NCI-H128 (cell line): ENCODE measurements around the gene ACER3.
"Not testable (repeated sequence)": the region's sequence is repeated elsewhere in the genome, so short reads cannot be mapped to it uniquely, and the experiment has no call there.

Experiments used
- DNase-seq: peaks from one replicate; lab custom pipeline; 2025; ENCODE audit not compliant: unreplicated experiment; lab: John Stamatoyannopoulos, UW

ACER3 gene

DNA sequence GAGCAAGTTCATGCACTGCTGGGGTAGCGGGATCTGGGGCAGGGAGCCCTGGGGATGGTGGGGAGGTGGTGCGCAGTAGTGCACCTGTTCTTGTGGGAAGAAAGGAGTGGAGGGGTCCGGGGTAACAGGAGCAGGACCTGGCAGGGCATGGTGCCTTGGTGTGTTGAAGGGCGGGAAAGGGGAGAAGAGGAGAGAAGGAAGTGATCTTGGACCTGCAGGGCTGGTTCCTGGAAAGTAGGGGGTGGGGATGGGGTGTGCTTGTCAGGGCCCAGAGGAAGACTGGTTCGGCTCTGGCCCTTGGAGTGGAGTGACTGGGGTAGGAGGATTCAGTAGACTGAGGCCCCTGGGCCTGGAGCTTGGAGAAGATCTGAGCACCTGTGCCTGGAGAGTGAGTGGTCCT is 195.2 kb downstream of the ACER3 start:
- no peak for DNase-seq

DNA sequence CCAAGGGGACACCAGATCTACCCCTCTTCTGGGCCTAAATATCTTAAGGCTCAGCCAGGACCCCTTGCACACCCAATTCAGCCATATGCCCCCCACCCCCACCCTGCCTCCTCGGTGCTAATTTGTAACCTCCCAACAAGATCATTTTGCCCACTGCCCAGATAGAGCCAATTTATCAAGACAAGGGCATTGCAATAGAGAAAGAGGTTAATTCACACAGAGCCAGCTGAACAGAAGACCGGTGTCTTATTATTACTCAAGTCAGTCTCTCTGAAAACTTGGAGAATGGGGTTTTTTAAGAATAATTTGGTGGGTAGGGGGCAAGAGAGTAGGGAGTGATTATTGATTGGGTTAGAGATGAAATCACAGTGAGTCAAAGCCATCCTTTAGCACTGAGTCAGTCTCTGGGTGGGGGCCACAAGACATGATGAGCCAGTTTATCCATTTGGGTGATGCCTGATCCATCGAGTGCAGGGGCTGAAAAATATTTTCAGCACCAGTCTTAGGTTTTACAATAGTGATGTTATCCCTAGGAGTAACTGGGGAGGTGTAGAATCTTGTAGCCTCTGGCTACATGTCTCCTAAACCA is 196.2 kb downstream of the ACER3 start:
- DNase-seq: no peak

DNA sequence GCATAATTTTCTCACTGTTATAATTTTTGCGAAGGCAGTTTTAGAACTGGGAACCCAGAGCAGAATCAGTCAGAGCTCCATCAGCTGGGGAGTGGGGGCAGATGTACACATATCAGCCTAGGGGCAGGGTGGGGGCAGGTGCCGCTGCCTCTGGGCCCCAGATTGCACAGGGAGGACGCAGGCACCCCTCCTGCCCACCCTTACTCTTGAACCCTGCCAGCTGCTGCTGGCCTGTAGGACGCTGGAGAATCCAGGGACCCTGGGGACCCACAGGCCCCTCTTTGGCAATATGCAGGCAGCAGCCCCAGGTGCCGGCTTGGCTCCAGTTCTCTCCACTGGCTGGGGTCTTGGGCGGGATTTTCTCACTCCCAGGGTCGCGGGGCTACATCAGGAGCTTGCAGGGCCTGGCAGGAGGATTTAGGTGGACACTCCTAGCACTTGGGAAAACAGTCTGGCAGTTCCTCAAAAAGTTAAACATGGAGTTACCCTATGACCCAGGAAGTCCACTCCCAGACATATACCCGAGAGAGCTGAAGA is 197.3 kb downstream of the ACER3 start:
- DNase-seq: no peak

DNA sequence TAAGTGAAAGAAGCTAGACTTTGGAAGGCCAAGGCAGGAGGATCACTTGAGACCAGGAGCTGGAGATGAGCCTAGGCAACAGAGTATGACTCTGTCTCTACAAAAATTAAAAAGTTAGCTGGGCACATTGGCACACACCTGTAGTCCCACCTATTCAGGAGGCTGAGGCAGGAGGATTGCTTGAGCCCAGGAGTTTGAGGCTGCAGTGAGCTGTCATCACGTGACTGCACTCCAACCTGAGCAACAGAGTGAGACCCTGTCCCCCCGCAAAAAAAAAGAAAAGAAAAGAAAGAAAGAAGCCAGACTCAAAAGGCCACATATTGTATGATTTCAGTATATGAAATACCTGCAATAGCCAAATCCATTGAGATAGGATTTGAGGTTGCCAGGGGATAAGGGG is 198.2 kb downstream of the ACER3 start:
- no peak for DNase-seq

DNA sequence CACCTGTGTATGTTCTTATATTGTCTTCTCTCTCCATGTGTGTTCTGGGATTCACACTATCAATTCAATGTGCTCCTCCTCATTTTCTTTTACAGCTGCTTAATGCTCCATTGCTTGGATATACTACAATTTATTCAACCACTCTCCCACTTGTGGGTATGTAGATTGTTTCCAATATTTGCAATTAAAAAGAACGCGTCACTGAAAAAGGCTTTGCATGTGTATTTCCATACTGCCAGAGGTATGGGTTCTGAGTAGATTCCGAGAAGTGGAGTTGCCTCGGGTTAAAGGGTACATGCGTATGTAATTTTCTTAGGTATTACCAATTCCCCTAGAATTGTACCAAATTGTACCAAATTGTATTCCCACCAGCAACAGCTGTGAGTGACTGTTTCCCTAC is 199.1 kb downstream of the ACER3 start:
- no peak for DNase-seq

DNA sequence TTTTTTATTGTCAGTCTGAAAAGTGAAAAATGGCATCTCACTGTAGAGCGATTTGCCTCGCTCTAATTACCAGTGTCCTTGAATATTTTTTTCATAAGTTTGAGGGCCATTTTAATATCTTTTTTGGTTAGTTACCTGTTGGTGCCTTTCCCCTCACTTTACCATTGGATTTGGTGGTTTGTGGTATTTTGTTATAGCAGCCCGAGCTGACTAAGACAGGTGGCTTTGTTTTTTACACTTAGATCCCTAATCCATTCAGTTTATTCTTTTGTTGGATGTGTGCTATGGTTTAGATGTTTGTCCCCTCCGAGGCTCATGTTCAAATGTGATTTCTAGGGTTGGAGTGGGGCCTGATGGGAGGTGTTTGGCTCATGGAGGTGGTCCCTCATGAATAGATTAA is 199.5 kb downstream of the ACER3 start:
- no peak for DNase-seq

DNA sequence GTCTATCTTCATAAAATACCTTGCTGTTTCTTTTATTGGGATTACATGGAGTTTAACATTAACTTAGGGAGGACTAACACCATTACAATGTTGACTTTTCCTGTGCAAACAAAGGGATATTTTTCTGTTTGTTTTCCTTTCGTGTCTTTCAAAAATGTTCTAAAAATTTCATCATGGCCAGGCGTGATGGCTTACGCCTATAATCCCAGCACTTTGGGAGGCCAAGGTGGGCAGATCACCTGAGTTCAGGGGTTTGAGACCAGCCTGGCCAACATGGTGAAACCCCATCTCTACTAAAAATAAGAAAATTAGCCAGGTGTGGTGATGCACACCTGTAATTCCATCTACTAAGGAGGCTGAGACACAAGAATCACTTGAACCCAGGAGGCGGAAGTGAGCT is 200.5 kb downstream of the ACER3 start:
- DNase-seq: not testable (repeated sequence)

DNA sequence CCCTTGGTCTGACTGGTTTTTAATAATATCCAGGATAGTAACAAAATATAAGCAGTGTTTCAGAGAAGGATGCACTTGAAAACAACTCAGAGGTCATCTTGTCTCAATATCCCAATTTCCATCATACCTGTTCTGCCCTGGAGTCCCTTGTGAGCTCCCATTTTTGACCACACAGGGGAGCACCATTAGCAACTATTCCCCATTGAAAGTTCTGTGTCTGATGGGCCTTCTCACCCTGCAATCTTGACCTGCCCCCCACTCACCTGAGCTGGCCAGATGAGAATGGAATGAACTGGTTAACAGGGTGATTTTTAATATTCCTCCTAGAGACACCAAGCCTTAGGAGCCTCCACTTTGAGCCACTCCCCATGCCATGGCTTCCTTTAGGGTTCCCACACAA is 202.2 kb downstream of the ACER3 start:
- DNase-seq: no peak

DNA sequence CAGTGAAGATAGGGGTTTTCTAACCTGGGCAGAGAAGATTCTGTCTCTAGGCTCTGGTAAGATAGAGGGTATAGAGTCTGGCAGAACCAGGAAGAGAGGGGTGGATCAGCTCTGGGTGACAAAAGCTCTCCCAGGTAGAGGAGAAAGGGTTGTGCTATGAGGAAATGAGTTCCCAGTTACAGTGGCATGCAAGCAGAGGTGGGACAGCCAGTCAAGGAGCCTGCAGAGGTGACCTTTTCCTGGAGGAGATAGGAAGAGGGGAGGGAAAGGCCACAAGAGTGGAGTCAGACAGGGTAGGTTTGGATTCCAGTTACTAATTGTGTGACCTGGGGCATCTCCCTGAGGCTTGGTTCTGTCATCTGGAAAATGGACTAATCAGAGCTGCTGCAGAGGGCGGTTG is 202.7 kb downstream of the ACER3 start:
- DNase-seq: no peak

DNA sequence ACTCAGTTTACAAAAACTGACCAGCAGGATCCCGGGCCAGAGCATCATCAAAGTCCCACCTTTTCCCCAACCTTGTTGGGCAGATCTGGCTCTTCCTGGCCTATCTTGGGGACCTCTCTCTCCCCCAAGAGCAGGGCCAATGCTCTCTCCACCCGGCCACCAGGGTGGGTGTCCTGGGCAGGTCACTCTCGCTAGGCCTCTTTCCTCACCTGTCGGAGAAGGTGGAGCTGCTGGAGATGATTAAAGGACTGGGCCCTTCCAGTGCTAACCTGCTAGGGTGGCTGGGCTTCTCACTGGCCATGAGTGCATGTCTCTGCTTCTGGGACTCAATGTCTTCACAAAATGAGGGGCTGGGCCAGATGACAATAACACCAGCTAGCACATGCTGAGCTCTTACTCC is 203.1 kb downstream of the ACER3 start:
- no peak for DNase-seq

DNA sequence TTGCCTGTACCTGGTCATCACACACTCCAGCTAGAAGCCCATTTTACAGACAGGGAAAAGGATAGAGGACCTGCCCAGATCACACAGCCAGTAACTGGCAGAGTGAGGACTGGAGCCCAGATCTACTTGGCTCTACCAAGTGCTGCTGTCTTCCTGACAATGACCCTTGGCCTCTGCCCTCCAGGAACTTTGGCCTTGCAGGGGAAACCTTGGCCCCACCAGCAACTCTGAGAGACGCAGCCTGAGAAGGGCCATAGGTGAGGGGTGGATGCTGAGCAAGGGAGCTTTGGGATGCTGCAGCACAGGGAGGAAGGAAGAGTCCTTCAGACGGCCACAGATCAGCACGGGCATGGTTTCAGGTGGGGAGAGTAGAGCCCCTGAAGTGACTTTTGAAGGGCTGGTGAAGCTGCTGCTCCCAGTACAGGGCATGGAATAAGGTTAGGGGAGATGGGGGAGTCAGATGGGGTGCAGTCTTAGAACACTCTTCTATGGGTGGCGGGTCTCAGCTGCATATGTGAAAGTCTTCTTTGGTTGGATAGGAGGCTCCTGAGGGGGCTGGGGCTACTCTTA is 204.0 kb downstream of the ACER3 start:
- no peak for DNase-seq

DNA sequence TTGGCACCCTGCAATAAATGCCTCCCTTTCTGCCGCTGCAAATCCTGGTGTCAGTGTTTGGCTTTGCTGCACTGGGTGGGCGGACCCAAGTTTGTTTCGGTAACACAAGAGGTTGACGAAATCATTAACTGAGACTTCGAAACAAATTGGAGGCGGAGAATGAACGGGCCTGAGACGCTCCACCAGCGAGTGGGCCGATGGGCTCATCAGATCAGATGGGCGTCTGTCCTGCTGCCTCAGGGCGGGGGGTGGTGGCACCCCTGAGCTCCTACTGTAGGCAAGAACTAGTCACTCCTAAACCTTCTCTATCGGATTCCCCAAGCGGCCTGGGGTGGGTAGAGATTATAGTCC is 205.1 kb downstream of the ACER3 start:
- no peak for DNase-seq

DNA sequence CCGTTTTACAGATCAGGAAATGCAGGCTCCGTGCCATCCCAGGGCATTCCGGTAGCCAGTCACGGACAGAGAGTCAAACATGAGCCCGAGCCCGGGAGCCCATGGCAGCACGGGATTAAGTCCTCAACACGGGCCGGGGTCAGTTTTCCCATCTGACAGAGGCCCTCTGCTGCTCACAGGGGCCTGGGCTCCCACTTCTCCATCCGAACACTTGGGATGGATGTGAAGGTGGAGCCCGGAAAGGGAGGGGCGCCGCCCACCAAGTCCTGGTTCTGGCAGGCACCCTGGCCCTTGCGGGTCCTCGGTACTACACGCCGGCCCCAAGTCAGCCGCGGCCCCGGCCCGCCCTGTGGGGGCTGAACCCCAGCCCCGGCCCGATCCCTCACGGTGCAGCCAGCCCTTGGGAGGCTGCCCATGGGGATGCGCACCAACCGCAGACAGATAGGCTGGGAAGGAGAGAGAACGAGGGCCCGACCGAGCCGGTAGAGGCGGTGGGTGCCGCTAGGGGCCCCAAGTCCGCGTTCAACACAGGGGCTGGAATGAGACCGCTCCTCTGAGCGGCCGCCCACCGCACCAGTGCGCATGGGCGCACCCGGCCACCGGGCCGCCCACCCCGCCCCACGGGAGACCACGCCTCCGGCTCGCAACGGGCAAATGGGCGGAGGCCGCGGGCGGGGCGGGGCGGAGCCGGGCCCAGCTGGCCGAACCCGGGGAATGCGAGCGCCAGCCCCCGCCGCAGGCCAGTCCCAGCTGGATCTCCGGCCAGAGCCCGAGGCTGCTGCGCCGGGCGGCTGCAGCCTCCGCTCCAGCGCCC is 205.7 kb downstream of the ACER3 start, which contains the start of gene CAPN5:
CAPN5 (plus strand) TSS at position 743 of the 814 bp plus-strand sequence. CDS start 17,916 bp downstream, outside the sequence.
- peak; percentile 64 for DNase-seq

DNA sequence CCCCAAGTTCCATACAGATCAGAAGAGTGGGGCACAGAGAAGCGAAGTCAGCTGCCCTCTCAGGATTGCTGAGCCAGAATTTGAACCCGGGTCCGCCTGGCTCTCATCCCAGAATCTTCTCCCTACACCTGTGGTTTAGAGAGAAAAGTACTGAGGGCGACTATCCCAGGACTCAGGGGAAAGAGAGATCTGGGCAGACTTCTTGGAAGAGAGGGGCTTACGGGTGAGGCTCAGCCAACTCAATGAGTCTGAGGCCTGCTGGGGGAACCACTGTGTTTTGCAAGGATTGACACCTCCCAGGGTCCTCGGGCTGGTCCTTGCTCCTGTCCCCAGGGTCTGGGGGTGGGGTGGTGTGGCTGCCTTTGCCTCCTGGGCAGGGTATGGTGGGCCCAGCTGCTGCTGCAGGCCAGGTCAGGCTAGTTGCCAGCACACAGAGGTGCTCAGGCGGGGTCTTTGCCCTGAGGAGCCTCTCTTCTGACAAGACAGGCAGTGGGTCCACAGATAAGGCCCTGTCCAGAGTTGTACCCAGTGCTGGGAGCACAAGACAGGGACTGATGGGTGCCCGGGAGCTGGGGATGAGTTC is 207.2 kb downstream of the ACER3 start:
- DNase-seq: no peak

DNA sequence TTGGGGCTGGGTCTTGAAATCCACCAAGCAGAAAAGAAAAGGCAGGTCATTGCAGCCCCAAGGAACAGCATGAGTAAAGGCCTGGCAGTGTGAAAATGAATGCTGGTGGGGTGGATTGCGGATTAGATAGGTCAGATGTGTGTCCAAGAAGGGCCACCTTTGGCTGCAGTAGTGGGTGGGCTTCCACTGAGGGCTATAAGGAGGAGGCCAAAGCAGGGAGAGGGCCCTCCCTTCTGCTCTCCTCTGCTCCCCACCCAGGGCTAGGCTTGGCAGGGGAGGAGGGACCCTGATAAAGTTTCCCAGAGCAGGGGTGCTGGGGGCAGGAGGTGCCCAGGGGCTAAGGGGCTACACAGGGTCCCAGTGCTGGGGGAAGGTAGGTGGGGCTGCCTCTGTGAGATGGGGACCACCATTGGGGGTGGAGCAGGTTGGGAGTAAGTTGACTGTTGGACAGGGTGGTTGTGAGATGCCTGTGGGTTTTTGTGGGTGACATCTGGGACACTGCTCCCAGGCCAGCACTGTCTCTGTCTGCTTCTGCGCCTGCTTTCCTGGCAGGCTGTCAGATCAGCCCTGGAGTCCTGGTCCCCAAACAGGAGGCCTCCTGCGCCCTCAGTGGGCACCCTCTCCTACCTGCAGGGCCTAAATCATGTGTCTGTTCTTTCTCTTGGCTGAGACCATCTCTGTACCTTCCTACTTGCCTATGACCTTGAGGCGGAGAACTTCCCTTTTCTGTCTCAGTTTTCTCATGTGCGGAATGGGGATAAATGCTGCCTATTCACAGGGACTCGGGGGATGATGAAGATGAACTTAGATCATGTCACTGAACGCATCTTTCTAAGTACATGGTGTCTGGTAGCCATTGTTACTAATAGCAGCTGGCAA is 208.0 kb downstream of the ACER3 start:
- DNase-seq: no peak

DNA sequence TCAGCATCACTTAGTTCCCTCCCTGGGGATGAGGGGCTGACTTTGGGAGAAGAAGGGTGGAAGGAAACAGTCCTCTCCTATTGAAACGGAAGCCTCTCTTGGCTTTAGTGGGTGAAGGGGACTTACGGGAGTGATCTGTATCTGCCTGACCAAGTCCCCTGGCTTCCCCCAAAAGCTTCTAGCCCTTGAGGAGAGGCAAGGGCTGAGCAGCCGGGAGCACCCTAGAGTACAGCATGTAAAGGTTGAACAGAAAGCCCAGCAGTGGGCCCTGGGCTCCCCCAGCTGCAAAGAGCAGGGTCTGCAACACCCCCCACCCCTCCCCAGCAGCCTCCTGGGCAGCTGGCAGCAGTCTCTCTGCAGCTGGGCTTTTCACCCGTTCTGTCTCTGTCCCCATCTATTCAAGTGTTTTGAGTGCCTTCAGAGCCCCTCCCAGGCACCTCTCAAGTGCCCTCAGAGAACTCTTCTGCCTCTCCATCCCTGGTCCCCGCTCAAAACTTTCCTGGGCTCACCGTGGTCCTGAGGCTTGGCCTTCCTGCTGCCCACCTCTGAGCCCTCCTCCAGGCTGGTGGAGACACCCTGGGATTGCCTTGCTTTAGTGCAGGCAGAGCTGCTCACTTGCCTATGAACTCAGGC is 208.7 kb downstream of the ACER3 start:
- DNase-seq: no peak

DNA sequence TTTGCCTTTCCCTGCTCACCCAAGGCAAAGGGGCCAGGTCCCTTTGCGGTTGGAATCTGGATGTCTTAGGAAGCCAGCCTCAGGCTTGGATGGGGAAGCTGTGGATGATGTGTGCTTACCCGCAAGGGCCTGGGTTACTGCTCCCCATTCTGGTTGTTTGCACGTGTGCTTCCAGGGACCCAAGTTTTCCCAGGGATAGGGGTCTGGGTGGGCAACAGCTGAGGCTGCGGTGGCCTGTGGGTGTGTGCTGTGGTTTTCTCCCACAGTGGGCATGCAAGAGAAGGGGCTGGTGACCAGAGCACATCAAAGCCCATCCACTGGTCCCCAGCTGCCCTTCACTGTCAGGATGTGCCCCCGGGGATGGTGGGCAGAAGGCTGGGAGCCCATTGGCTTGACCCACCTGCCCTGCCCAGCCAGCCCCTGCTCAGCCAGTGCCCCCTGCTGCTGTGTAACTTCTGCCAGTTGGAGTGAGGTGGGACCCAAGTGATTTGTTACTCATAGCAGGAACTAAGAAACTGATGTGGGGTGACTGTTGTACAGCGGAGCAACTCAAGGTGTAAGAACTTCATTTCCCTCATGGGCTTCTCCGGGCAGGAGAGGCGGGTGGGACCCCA is 209.4 kb downstream of the ACER3 start:
- DNase-seq: no peak

DNA sequence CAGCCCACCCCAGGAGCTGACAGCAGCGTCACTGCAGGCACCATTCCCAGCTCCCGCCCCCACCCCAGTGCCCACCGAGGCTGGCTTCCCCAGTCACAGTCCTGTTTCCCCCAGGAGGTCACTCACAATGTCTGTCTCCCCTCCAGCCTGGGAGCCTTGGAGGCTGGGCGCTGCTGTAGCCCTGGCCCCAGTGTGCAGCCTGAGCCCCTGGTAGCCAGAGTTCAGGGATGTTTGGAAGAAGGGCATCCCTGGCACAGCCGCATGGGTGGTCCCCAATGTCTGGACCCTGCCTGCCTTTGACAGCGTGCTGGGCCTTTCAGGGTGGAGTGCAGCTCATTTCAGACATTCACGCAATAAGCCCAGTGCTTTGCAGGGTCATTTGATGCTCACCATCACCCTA is 210.4 kb downstream of the ACER3 start:
- DNase-seq: no peak

DNA sequence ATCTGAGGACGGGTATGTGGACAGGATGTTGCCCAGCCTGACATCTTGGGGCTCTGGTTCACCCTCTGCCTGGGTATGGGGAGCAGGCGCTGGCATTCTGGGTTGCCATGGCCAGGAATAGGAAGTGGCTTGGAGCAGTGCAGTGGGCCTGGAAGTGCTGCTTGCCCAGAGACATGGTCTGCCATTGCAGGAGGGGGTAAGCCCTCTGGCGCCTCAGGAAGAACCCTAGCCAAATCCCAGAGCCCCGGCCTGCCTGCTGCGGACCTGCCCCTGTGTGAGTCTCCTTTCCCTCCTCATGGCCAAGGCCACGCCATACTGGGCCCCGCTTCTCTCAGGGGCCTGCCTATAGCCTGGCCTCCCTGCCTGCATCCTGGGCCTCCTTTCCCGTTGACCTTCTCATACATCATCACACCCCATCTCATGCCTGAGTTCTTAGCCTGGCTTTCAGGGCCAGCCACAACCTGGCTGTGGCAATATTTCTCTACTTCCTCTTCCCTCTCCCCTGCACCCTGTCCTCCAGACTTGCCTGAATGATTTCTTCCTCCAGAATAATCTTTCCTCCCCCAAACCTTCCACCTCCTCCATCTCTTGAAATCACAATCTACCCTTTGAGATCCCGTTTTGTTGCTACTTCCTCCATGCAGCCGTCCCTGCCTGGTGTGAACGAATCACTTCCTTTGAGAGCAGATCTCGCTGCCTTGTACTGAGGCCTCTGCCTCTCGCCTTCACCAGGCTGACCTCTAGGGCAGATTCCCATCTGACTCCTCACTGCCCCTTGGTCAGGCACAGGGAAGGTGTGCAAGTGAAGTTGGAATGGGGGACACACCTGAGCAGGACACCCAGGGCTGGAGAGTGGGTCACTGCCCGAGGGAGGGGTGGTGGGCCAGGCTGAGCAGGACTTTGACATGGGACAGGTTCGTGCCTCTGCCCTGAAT is 211.2 kb downstream of the ACER3 start:
- DNase-seq: no peak
